Liver (tissue), 9 donors: ENCODE measurements around the gene PPP1R12A. TPM values are rescaled to one million over a fixed set of nuclear protein-coding genes. Genes with fewer than 3 reads are reported as not detected.

Source experiments
- DNase-seq: peaks from one replicate; pipeline ENCODE4 v3.0.0-alpha.2; 2017; ENCODE audit warnings: low spot score
- H3K27ac ChIP-seq, 2 donors: one replicate each; pipeline ENCODE4 v1.7.0; 2013; ENCODE audit warnings: inconsistent platforms in 2 of 2, low read length in 2 of 2, control low read depth in 1 of 2, low read depth in 1 of 2, mild to moderate bottlenecking in 1 of 2
- H3K27me3 ChIP-seq, 4 donors: one replicate each; pipeline versions ENCODE4 v1.6.1 to v1.7.0; 2013; ENCODE audit warnings: low read length in 3 of 4, inconsistent platforms in 1 of 4, mild to moderate bottlenecking in 1 of 4, moderate library complexity in 1 of 4; ENCODE audit not compliant: control insufficient read depth in 4 of 4, insufficient read depth in 4 of 4
- H3K36me3 ChIP-seq, 4 donors: one replicate each; pipeline versions ENCODE4 v1.6.1 to v1.7.0; 2013; ENCODE audit warnings: low read length in 3 of 4, mild to moderate bottlenecking in 3 of 4, low read depth in 1 of 4, moderate library complexity in 1 of 4; ENCODE audit not compliant: control insufficient read depth in 4 of 4, insufficient read depth in 3 of 4
- H3K4me1 ChIP-seq, 4 donors: one replicate each; pipeline versions ENCODE4 v1.6.1 to v1.7.0; 2013; ENCODE audit warnings: low read length in 3 of 4, mild to moderate bottlenecking in 3 of 4, moderate library complexity in 1 of 4; ENCODE audit not compliant: control insufficient read depth in 4 of 4, insufficient read depth in 4 of 4
- H3K4me3 ChIP-seq, 3 donors: one replicate each; pipeline versions ENCODE4 v1.6.1 to v1.7.0; 2013; ENCODE audit warnings: low read length in 3 of 3, control low read depth in 1 of 3, low read depth in 1 of 3, mild to moderate bottlenecking in 1 of 3
- H3K9ac ChIP-seq, 2 donors: one replicate each; pipeline ENCODE4 v1.7.0; 2013; ENCODE audit warnings: low read length in 2 of 2, mild to moderate bottlenecking in 2 of 2, moderate library complexity in 2 of 2, control low read depth in 1 of 2, low read depth in 1 of 2
- H3K9me3 ChIP-seq, 4 donors: one replicate each; pipeline versions ENCODE4 v1.6.1 to v1.7.0; 2013; ENCODE audit warnings: low read length in 3 of 4; ENCODE audit not compliant: control insufficient read depth in 4 of 4
- ATF3 ChIP-seq: IDR thresholded peaks from 2 replicates; pipeline ENCODE4 v1.6.1; 2016; ENCODE audit warnings: antibody characterized with exemption
- CTCF ChIP-seq: fragments of 150-350 bp; IDR thresholded peaks from 2 replicates; pipeline ENCODE4 v1.5.1; 2017; ENCODE audit warnings: improper control_type of control experiment, low read depth, low read length; ENCODE audit not compliant: missing input control
- EGR1 ChIP-seq, 2 donors: IDR thresholded peaks; 2 replicates each; pipeline ENCODE4 v1.6.1; 2016 to 2018; ENCODE audit warnings: antibody characterized with exemption in 2 of 2, low read depth in 2 of 2
- FOXA1 ChIP-seq: IDR thresholded peaks from 2 replicates; pipeline ENCODE4 v1.6.1; 2016; ENCODE audit warnings: antibody characterized with exemption
- FOXA2 ChIP-seq: IDR thresholded peaks from 2 replicates; pipeline ENCODE4 v1.6.1; 2016; ENCODE audit warnings: antibody characterized with exemption
- GABPA ChIP-seq, 2 donors: IDR thresholded peaks in 1 of 2; conservative IDR thresholded peaks in 1 of 2; 2 replicates each; pipeline ENCODE4 v1.6.1; 2016; ENCODE audit warnings: antibody characterized with exemption in 2 of 2, mild to moderate bottlenecking in 1 of 2, moderate library complexity in 1 of 2
- HNF4A ChIP-seq, 2 donors: conservative IDR thresholded peaks; 2 replicates each; pipeline ENCODE4 v1.6.1; 2016; ENCODE audit warnings: antibody characterized with exemption in 2 of 2, mild to moderate bottlenecking in 2 of 2
- HNF4G ChIP-seq: IDR thresholded peaks from 2 replicates; pipeline ENCODE4 v1.6.1; 2016; ENCODE audit warnings: antibody characterized with exemption
- JUND ChIP-seq, 2 donors: IDR thresholded peaks; 2 replicates each; pipeline ENCODE4 v1.6.1; 2016; ENCODE audit warnings: antibody characterized with exemption in 2 of 2
- MAX ChIP-seq: IDR thresholded peaks from 2 replicates; pipeline ENCODE4 v1.6.1; 2016; ENCODE audit warnings: antibody characterized with exemption
- NR2F2 ChIP-seq: IDR thresholded peaks from 2 replicates; pipeline ENCODE4 v1.6.1; 2016; ENCODE audit warnings: antibody characterized with exemption
- RAD21 ChIP-seq, 2 donors: IDR thresholded peaks; 2 replicates each; pipeline ENCODE4 v1.6.1; 2016; ENCODE audit warnings: antibody characterized with exemption in 2 of 2, mild to moderate bottlenecking in 2 of 2
- RXRA ChIP-seq, 2 donors: IDR thresholded peaks; 2 replicates each; pipeline ENCODE4 v1.6.1; 2017 to 2018; ENCODE audit warnings: antibody characterized with exemption in 2 of 2, mild to moderate bottlenecking in 1 of 2
- SP1 ChIP-seq: IDR thresholded peaks from 2 replicates; pipeline ENCODE4 v1.6.1; 2018; ENCODE audit warnings: antibody characterized with exemption, mild to moderate bottlenecking
- TAF1 ChIP-seq: conservative IDR thresholded peaks from 2 replicates; pipeline ENCODE4 v1.6.1; 2016; ENCODE audit warnings: antibody characterized with exemption, mild to moderate bottlenecking
- YY1 ChIP-seq: IDR thresholded peaks from 2 replicates; pipeline ENCODE4 v1.6.1; 2016; ENCODE audit warnings: antibody characterized with exemption, mild to moderate bottlenecking
- WGBS: extraction: QIAGEN DNeasy Blood & Tissue Kit; methylation state at CpG from one replicate; pipeline ENCODE4 v1.1.7; 2013; 5-methylcytosine and 5-hydroxymethylcytosine counted together
- polyA plus RNA-seq, 2 donors: library from polyadenylated mRNA; stranded (reverse) in 1 of 2; unstranded in 1 of 2; fragments of 200-250 nt in 1 of 2; fragments of >200 nt in 1 of 2; fragmentation: Nextera tagmentation in 1 of 2; extraction: Ambion mirVana in 1 of 2; gene quantifications; one replicate each; pipeline versions ENCODE4 v1.2.1 to v1.2.3, GENCODE V29; 2013 to 2015
- total RNA-seq, 2 donors: library from RNA; depleted of rRNA; stranded (reverse); fragments of >200 nt; gene quantifications; one replicate each; pipeline ENCODE4 v1.2.3, GENCODE V29; 2014
- TF ChIP-seq, protein P1 (sequence below): IDR thresholded peaks from 2 replicates; pipeline ENCODE4 v1.6.1; 2016; ENCODE audit warnings: antibody characterized with exemption
- TF ChIP-seq, protein P2 (sequence below): IDR thresholded peaks from 2 replicates; pipeline ENCODE4 v1.6.1; 2016; ENCODE audit warnings: antibody characterized with exemption, mild to moderate bottlenecking
- donor health status: healthy.
- donor health status: healthy.
- donor health status: healthy.
- donor health status: healthy.
- donor health status: healthy.

Gene PPP1R12A
- total and polyA plus RNA-seq, 4 donors: 5.1 to 41.6 (median 27.8) TPM

DNA sequence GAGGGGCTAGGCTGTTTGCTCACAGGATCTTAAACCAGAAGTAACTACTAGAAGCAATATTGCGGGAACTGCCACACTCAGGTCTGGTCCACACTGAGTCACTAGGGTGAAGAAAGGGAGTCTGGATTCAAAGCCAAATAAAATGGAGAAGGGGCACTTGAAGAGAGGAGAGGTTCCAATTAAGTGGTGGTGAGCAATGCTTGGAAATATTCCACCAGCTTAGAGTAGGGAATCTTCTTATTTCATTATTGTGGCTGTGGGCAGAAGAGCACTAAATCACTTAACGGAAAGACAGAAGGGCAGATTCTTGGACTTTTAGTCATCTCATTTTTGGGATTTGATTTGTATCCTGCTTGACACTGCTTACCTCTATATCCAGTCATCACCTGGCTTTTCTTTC is 48.6 kb upstream of the PPP1R12A start (continued):
- TF ChIP-seq CTCF (no peak), MAX (no peak), SP1 (no peak), FOXA2 (no peak), ATF3 (no peak), FOXA1 (no peak), RXRA (IDR thresholded peaks at IDR 0.05) (no peak), EGR1 (IDR thresholded peaks at IDR 0.05; ENCODE audit: low read depth in 2 of 2) (no peak)

- H3K9me3 ChIP-seq: no peaks in the 10 kb centered on the region
- H3K4me3 ChIP-seq: no peak overlapping the region
- H3K36me3 ChIP-seq: no peaks in the 10 kb centered on the region
- WGBS: 55% methylated on average over 5 of the region's 5 CpGs
- no peak for DNase-seq
- TF ChIP-seq HNF4A (conservative IDR thresholded peaks at IDR 0.05): no peak
- no peak for TF ChIP-seq RAD21 (IDR thresholded peaks at IDR 0.05)
- no peak for TF ChIP-seq FOXA2
- no peak for TF ChIP-seq ATF3
- no peak for TF ChIP-seq EGR1 (IDR thresholded peaks at IDR 0.05; ENCODE audit: low read depth in 2 of 2)
- TF ChIP-seq JUND (IDR thresholded peaks at IDR 0.05): no peak
- TF ChIP-seq HNF4G: no peak
- TF ChIP-seq CTCF: no peak
- TF ChIP-seq, protein P1, sequence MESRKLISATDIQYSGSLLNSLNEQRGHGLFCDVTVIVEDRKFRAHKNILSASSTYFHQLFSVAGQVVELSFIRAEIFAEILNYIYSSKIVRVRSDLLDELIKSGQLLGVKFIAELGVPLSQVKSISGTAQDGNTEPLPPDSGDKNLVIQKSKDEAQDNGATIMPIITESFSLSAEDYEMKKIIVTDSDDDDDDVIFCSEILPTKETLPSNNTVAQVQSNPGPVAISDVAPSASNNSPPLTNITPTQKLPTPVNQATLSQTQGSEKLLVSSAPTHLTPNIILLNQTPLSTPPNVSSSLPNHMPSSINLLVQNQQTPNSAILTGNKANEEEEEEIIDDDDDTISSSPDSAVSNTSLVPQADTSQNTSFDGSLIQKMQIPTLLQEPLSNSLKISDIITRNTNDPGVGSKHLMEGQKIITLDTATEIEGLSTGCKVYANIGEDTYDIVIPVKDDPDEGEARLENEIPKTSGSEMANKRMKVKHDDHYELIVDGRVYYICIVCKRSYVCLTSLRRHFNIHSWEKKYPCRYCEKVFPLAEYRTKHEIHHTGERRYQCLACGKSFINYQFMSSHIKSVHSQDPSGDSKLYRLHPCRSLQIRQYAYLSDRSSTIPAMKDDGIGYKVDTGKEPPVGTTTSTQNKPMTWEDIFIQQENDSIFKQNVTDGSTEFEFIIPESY: no peak
- no peak for TF ChIP-seq YY1
- TF ChIP-seq TAF1: no peak
- TF ChIP-seq RXRA (IDR thresholded peaks at IDR 0.05): no peak
- no peak for TF ChIP-seq GABPA (IDR thresholded peaks at IDR 0.05 in 1 of 2, conservative IDR thresholded peaks at IDR 0.05 in 1 of 2)
- TF ChIP-seq NR2F2: no peak
- no peak for TF ChIP-seq SP1
- TF ChIP-seq FOXA1: no peak
- no peak for TF ChIP-seq MAX
- TF ChIP-seq, protein P2, sequence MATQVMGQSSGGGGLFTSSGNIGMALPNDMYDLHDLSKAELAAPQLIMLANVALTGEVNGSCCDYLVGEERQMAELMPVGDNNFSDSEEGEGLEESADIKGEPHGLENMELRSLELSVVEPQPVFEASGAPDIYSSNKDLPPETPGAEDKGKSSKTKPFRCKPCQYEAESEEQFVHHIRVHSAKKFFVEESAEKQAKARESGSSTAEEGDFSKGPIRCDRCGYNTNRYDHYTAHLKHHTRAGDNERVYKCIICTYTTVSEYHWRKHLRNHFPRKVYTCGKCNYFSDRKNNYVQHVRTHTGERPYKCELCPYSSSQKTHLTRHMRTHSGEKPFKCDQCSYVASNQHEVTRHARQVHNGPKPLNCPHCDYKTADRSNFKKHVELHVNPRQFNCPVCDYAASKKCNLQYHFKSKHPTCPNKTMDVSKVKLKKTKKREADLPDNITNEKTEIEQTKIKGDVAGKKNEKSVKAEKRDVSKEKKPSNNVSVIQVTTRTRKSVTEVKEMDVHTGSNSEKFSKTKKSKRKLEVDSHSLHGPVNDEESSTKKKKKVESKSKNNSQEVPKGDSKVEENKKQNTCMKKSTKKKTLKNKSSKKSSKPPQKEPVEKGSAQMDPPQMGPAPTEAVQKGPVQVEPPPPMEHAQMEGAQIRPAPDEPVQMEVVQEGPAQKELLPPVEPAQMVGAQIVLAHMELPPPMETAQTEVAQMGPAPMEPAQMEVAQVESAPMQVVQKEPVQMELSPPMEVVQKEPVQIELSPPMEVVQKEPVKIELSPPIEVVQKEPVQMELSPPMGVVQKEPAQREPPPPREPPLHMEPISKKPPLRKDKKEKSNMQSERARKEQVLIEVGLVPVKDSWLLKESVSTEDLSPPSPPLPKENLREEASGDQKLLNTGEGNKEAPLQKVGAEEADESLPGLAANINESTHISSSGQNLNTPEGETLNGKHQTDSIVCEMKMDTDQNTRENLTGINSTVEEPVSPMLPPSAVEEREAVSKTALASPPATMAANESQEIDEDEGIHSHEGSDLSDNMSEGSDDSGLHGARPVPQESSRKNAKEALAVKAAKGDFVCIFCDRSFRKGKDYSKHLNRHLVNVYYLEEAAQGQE: no peak
- H3K9ac ChIP-seq: no peak overlapping the region
- no peaks in the 10 kb centered on the region for H3K4me1 ChIP-seq
- H3K27ac ChIP-seq: no peak overlapping the region
- H3K27me3 ChIP-seq: no peaks in the 10 kb centered on the region
Measured at GRCh38 chr12:79982086-79983062, 47.5 kb upstream of the PPP1R12A start.
